ENCODE results near the gene TPSD1.
"Not testable (repeated sequence)": the region's sequence is repeated elsewhere in the genome, so short reads cannot be mapped to it uniquely, and the experiment has no call there.

Gene TPSD1

GRCh38 chr16:1283996-1284616 lies 28.2 kb downstream of the TPSD1 start:
- DNase-seq = no peak

GRCh38 chr16:1285669-1286512 lies 30.0 kb downstream of the TPSD1 start:
- no peak for DNase-seq

- DNase-seq = no peak
Measured at GRCh38 chr16:1286513-1287094, 30.7 kb downstream of the TPSD1 start.

GRCh38 chr16:1287982-1288670 lies 32.3 kb downstream of the TPSD1 start:
- no peak for DNase-seq

GRCh38 chr16:1288813-1289476 lies 33.1 kb downstream of the TPSD1 start:
- peak; percentile 31 for DNase-seq

- DNase-seq = no peak
Measured at GRCh38 chr16:1289477-1289866, 33.6 kb downstream of the TPSD1 start.

GRCh38 chr16:1290063-1290501 lies 34.2 kb downstream of the TPSD1 start:
- DNase-seq = no peak

GRCh38 chr16:1290860-1291575 lies 35.1 kb downstream of the TPSD1 start:
- no peak for DNase-seq

- peak; percentile 67 for DNase-seq
Measured at GRCh38 chr16:1291576-1291974, 35.7 kb downstream of the TPSD1 start.

GRCh38 chr16:1292208-1292607 lies 36.3 kb downstream of the TPSD1 start:
- not testable (repeated sequence) for DNase-seq

GRCh38 chr16:1292808-1293207 lies 36.9 kb downstream of the TPSD1 start:
- not testable (repeated sequence) for DNase-seq

GRCh38 chr16:1293921-1294656 lies 38.2 kb downstream of the TPSD1 start:
- no peak for DNase-seq

GRCh38 chr16:1295465-1295864 lies 39.6 kb downstream of the TPSD1 start:
- DNase-seq = no peak

- DNase-seq = not testable (repeated sequence)
Measured at GRCh38 chr16:1296688-1297017, 40.8 kb downstream of the TPSD1 start.

GRCh38 chr16:1297018-1297696 lies 41.3 kb downstream of the TPSD1 start:
- DNase-seq = peak; percentile 66

- no peak for DNase-seq
Measured at GRCh38 chr16:1298406-1298805, 42.5 kb downstream of the TPSD1 start.

- no peak for DNase-seq
Measured at GRCh38 chr16:1299012-1299867, 43.4 kb downstream of the TPSD1 start.

GRCh38 chr16:1299868-1300203 lies 44.0 kb downstream of the TPSD1 start:
- no peak for DNase-seq

GRCh38 chr16:1300664-1301476 lies 45.0 kb downstream of the TPSD1 start:
- no peak for DNase-seq

All from NCI-H510A treated with DMSO at 0.1 percent for 48 hours (cell line).